Bronchial epithelial cell (primary cell): ENCODE results near the gene BZW1. TPM values are rescaled to one million over a fixed set of nuclear protein-coding genes. Genes with fewer than 3 reads are reported as not detected.

Source experiments
- DNase-seq: peaks from one replicate; pipeline ENCODE4 v3.0.0-alpha.2; 2010; ENCODE audit warnings: low read depth
- FAIRE-seq: peaks from 2 replicates; lab custom pipeline; 2011; peaks lifted over from hg19 to GRCh38; lab: Jason Lieb, UNC
- H3K27me3 ChIP-seq: 2 replicates; pipeline ENCODE4 v1.5.1; 2011; ENCODE audit warnings: low read length; ENCODE audit not compliant: control insufficient read depth, insufficient read depth
- H3K36me3 ChIP-seq: 2 replicates; pipeline ENCODE4 v1.5.1; 2011; ENCODE audit warnings: low read length; ENCODE audit not compliant: control insufficient read depth, insufficient read depth
- H3K4me3 ChIP-seq: 2 replicates; pipeline ENCODE4 v1.5.1; 2011; ENCODE audit warnings: mild to moderate bottlenecking, low read depth, low read length, control low read depth
- CTCF ChIP-seq: IDR thresholded peaks from 2 replicates; pipeline ENCODE4 v1.5.1; 2011; ENCODE audit warnings: mild to moderate bottlenecking, moderate library complexity, low read length, control low read depth, inconsistent platforms; ENCODE audit not compliant: insufficient read depth, severe bottlenecking
- total RNA-seq: library from RNA; depleted of rRNA; stranded (reverse); fragments of >200 nt; gene quantifications from 2 replicates; pipeline ENCODE4 v1.2.1, GENCODE V29; 2014

BZW1 gene
- total RNA-seq, 1 donor from 2014 or later: 546 TPM

GRCh38 chr2:200791905-200792304 is 19.8 kb upstream of the BZW1 start:
- FAIRE-seq (no peak), DNase-seq (no peak)
- Histone ChIP-seq H3K27me3 (no peaks in the 10 kb centered on the region), H3K4me3 (no peak overlapping the region), H3K36me3 (no peaks in the 10 kb centered on the region)
- TF ChIP-seq CTCF: no peak

DNA sequence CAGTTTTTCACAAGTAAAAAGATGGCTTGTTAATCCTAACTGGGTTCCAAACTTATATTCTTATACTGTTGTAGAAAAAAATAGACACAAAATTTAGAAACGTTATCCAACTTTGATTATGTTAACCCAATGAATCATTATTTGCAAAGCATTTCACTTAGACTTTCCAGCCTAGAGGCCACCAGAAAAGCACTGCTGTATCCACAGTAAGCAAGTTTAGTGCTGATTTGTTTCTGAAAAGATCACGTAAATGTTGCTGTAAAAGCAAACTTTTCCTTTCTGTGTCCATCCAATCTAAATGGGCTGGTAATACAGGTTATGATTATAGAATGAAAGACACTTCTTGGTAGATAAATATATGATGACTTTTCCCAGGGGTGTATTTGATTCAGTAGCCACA is 17.6 kb upstream of the BZW1 start:
- Histone ChIP-seq H3K36me3 (no peaks in the 10 kb centered on the region), H3K4me3 (no peak overlapping the region), H3K27me3 (no peaks in the 10 kb centered on the region)
- DNase-seq (no peak), FAIRE-seq (no peak)
- no peak for TF ChIP-seq CTCF

DNA sequence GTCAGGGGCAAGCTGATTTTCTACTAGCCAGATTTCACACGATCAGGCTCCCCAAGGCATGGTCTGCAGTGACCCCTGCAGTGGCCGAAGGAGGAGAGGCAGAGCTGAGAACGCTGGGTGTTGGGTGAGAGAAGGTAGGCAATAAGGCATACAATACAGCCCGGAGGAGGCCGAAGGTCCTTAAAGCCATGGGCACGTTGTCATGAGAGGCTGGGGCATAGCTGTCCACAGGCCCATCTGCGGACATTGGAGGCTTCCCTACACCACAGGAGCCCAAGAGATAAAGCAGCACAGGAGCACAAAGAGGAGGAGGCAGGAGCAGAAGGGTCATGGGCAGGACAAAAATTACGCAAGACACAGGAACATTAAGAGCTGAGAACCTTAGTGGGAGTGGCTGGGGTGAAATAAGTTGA is 16.7 kb upstream of the BZW1 start:
- no peak for TF ChIP-seq CTCF
- no peak overlapping the region for H3K4me3 ChIP-seq
- no peaks in the 10 kb centered on the region for H3K27me3 ChIP-seq
- DNase-seq: peak; percentile 33
- FAIRE-seq: no peak
- no peaks in the 10 kb centered on the region for H3K36me3 ChIP-seq

DNA sequence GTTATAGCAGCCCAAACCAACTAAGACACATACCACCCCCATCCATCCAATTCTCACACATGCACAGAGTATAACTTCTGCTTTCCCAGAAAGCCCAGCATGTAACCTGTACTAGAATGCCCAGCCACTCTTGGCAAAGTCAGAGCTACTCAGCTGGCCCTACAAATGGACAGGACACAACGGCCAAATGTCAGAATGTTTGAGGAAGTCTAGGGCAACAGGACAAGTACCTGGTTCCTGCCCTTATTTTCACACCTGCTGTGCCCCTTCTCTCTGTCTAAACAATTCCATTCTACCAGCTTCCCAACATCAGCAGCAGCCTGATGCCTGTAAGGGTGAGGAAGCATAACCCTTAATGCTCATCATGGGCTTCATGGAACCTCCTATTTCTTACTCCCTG is 15.1 kb upstream of the BZW1 start:
- DNase-seq: no peak
- no peak overlapping the region for H3K4me3 ChIP-seq
- no peak for FAIRE-seq
- no peak for TF ChIP-seq CTCF
- no peaks in the 10 kb centered on the region for H3K36me3 ChIP-seq
- no peaks in the 10 kb centered on the region for H3K27me3 ChIP-seq

GRCh38 chr2:200797242-200797770 is 14.4 kb upstream of the BZW1 start:
- TF ChIP-seq CTCF: no peak
- DNase-seq: no peak
- H3K36me3 ChIP-seq: no peaks in the 10 kb centered on the region
- H3K4me3 ChIP-seq: no peak overlapping the region
- no peak for FAIRE-seq
- no peaks in the 10 kb centered on the region for H3K27me3 ChIP-seq

DNA sequence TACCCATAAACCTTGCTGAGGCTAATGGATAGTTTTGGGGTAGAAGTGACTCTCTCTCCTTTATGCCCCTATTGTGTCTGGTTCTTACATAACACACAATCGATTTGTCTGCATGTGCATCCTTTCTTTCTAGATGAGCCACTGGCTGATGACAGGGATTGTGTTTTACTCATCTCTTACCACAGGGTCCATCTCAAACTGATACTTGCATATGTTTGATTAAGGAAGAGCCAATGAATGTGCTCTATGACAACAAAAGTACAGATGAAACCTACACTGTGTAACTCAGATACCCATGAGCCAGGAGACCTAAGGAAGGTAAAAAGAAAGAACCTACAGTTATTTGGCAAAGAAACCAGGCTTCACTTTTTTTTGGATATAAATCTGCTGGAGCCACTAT is 13.2 kb upstream of the BZW1 start:
- no peaks in the 10 kb centered on the region for H3K36me3 ChIP-seq
- H3K27me3 ChIP-seq: no peaks in the 10 kb centered on the region
- no peak for TF ChIP-seq CTCF
- H3K4me3 ChIP-seq: no peak overlapping the region
- DNase-seq (no peak), FAIRE-seq (no peak)
